WI38 (cell line): ENCODE measurements around the gene IKZF1.

Source experiments
- H3K4me3 ChIP-seq: 2 replicates; pipeline ENCODE4 v1.5.1; 2011; ENCODE audit warnings: low read depth, mild to moderate bottlenecking, control low read depth, low read length
- CTCF ChIP-seq: IDR thresholded peaks from 2 replicates; pipeline ENCODE4 v1.5.1; 2012; ENCODE audit warnings: low read depth, mild to moderate bottlenecking, control low read depth, low read length

The IKZF1 gene

GRCh38 chr7:50295133-50295532 is 9.4 kb upstream of the IKZF1 start:
- no peak overlapping the region for H3K4me3 ChIP-seq
- TF ChIP-seq CTCF: no peak

- H3K4me3 ChIP-seq: no peak overlapping the region
- TF ChIP-seq CTCF: no peak
Observed at GRCh38 chr7:50296799-50297198, 7.7 kb upstream of the IKZF1 start.

GRCh38 chr7:50298811-50299562 is 5.5 kb upstream of the IKZF1 start:
- no peak overlapping the region for H3K4me3 ChIP-seq
- no peak for TF ChIP-seq CTCF

- TF ChIP-seq CTCF: no peak
- H3K4me3 ChIP-seq: no peak overlapping the region
Observed at GRCh38 chr7:50300336-50300735, 4.2 kb upstream of the IKZF1 start.

GRCh38 chr7:50302486-50303334 is 1.8 kb upstream of the IKZF1 start:
- H3K4me3 ChIP-seq: no peak overlapping the region
- TF ChIP-seq CTCF: no peak

GRCh38 chr7:50303335-50304128 is 984 bp upstream of the IKZF1 start:
- no peak for TF ChIP-seq CTCF
- H3K4me3 ChIP-seq: no peak overlapping the region
